ENCODE measurements around the gene OAS3.
A peak's percentile ranks its signal among the peaks of the same experiment; 100 is the strongest.

The OAS3 gene

GRCh38 chr12:113003636-113004035 lies 65.4 kb downstream of the OAS3 start:
- no peak overlapping the region for H3K27ac ChIP-seq
- TF ChIP-seq ZFX (IDR thresholded peaks at IDR 0.05; ENCODE audit: borderline replicate concordance), result no peak
- TF ChIP-seq, protein P1, sequence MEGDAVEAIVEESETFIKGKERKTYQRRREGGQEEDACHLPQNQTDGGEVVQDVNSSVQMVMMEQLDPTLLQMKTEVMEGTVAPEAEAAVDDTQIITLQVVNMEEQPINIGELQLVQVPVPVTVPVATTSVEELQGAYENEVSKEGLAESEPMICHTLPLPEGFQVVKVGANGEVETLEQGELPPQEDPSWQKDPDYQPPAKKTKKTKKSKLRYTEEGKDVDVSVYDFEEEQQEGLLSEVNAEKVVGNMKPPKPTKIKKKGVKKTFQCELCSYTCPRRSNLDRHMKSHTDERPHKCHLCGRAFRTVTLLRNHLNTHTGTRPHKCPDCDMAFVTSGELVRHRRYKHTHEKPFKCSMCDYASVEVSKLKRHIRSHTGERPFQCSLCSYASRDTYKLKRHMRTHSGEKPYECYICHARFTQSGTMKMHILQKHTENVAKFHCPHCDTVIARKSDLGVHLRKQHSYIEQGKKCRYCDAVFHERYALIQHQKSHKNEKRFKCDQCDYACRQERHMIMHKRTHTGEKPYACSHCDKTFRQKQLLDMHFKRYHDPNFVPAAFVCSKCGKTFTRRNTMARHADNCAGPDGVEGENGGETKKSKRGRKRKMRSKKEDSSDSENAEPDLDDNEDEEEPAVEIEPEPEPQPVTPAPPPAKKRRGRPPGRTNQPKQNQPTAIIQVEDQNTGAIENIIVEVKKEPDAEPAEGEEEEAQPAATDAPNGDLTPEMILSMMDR (IDR thresholded peaks at IDR 0.05), result no peak

GRCh38 chr12:113005762-113006161 lies 67.5 kb downstream of the OAS3 start:
- no peak overlapping the region for H3K27ac ChIP-seq
- TF ChIP-seq, protein P1 (IDR thresholded peaks at IDR 0.05), result peak; percentile 67
- no peak for TF ChIP-seq ZFX (IDR thresholded peaks at IDR 0.05; ENCODE audit: borderline replicate concordance)

GRCh38 chr12:113006206-113006605 lies 67.9 kb downstream of the OAS3 start:
- H3K27ac ChIP-seq, result no peak overlapping the region
- TF ChIP-seq, protein P1 (IDR thresholded peaks at IDR 0.05), result peak; percentile 17; the same call in 1 of the 2 replicates
- no peak for TF ChIP-seq ZFX (IDR thresholded peaks at IDR 0.05; ENCODE audit: borderline replicate concordance)

- no peak for TF ChIP-seq ZFX (IDR thresholded peaks at IDR 0.05; ENCODE audit: borderline replicate concordance)
- TF ChIP-seq, protein P1 (IDR thresholded peaks at IDR 0.05), result no peak
- H3K27ac ChIP-seq, result no peak overlapping the region
Observed at GRCh38 chr12:113006641-113007040, 68.4 kb downstream of the OAS3 start.

DNA sequence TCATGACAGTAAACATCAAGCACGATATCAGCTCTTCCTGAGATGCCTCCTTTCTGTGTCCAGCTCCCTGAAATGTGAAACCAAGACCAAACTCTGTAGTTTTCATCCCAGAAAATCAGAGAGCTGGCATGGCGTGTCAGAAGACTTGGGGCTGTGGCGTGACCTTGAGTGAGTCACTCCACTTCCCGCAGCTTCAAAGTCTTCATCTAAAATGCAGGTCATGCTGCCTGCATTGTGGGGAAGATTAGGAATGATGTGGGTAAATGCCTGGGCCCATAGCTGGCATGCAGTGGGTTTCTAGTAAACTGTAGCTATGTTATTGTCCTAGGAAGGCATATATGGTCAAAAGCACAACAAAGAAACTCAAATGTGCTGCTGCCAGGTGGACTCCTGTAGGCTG lies 68.9 kb downstream of the OAS3 start:
- TF ChIP-seq ZFX (IDR thresholded peaks at IDR 0.05; ENCODE audit: borderline replicate concordance), result no peak
- TF ChIP-seq, protein P1 (IDR thresholded peaks at IDR 0.05), result no peak
- H3K27ac ChIP-seq, result no peak overlapping the region

DNA sequence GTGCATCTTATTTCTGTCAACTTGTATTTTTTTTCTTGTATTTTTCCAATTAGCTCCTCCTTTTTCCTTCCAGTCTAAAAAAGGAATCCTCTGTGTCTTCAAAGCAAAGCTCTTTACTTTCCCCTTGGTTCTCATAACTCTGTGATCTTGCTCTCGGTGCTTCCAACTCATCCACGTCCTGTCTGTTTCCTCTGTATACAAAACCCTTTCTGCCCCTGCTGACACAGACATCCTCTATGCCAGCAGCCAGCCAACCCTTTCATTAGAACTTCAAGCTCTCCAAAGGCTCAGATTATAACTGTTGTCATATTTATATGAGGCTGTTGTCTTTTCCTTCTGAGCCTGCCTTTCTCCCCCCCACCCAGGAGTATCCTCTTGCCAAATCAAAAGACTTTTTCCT lies 72.4 kb downstream of the OAS3 start:
- H3K27ac ChIP-seq, result no peak overlapping the region
- TF ChIP-seq ZFX (IDR thresholded peaks at IDR 0.05; ENCODE audit: borderline replicate concordance), result no peak
- TF ChIP-seq, protein P1 (IDR thresholded peaks at IDR 0.05), result no peak

DNA sequence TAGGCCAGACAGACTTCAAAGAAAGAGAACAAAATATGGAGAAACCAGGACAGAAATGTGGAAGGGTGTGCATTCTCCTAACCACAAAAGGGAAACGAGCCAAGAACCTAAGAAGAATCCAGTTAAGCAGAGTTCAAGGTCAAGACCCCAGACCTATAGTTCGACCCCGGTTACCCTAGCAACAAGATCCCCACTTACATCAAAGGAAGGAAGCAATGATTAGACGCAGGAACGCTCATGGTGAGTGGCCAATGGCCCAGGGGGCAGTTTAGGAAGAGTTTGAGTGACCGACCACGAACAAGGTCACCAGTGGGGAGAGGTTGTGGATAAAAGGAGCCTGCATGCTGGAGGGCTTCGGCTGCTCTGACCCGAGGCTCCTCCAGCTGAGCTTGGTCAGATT lies 76.3 kb downstream of the OAS3 start:
- no peak overlapping the region for H3K27ac ChIP-seq
- TF ChIP-seq, protein P1 (IDR thresholded peaks at IDR 0.05), result no peak
- TF ChIP-seq ZFX (IDR thresholded peaks at IDR 0.05; ENCODE audit: borderline replicate concordance), result no peak

Data from 22Rv1 (cell line).